Endothelial cell (in vitro differentiated cells): ENCODE results near the gene TMEM236. TPM values are rescaled to one million over a fixed set of nuclear protein-coding genes. Genes with fewer than 3 reads are reported as not detected.

Source experiments
- DNase-seq: peaks from one replicate; pipeline ENCODE4 v3.0.0; 2021; ENCODE audit warnings: low spot score
- H3K27ac Mint-ChIP-seq: one replicate; pipeline ENCODE4 v1.8.0; 2021; ENCODE audit warnings: mixed read lengths, inconsistent platforms; ENCODE audit not compliant: unreplicated experiment
- H3K27me3 Mint-ChIP-seq: one replicate; pipeline ENCODE4 v1.8.0; 2021; ENCODE audit warnings: mild to moderate bottlenecking, moderate library complexity, mixed read lengths, inconsistent platforms; ENCODE audit not compliant: unreplicated experiment
- H3K36me3 Mint-ChIP-seq: one replicate; pipeline ENCODE4 v1.8.0; 2021; ENCODE audit warnings: mild to moderate bottlenecking, low read depth, mixed read lengths, inconsistent platforms; ENCODE audit not compliant: unreplicated experiment
- H3K4me1 Mint-ChIP-seq: one replicate; pipeline ENCODE4 v1.8.0; 2021; ENCODE audit warnings: mild to moderate bottlenecking, mixed read lengths, inconsistent platforms; ENCODE audit not compliant: unreplicated experiment
- H3K4me3 Mint-ChIP-seq: one replicate; pipeline ENCODE4 v1.8.0; 2021; ENCODE audit warnings: mild to moderate bottlenecking, mixed read lengths, inconsistent platforms; ENCODE audit not compliant: unreplicated experiment
- H3K9me3 Mint-ChIP-seq: one replicate; pipeline ENCODE4 v1.8.0; 2021; ENCODE audit warnings: mixed read lengths, inconsistent platforms; ENCODE audit not compliant: unreplicated experiment
- CTCF ChIP-seq: fragments of 200-600 bp; sonication (generic); IDR thresholded peaks from one replicate; pipeline ENCODE4 v1.5.0; 2021; ENCODE audit warnings: antibody characterized with exemption; ENCODE audit not compliant: unreplicated experiment
- total RNA-seq: library from RNA; stranded (reverse); fragmentation: NEBNext Ultra II Directional; extraction: Animal tissue kit (Norgen Biotek cat#: 25700); gene quantifications from one replicate; pipeline ENCODE4 v1.2.1, GENCODE V29; 2021; ENCODE audit not compliant: unreplicated experiment

The TMEM236 gene
- total RNA-seq, 1 donor from 2014 or later, result 0.05 TPM

GRCh38 chr10:17749890-17750289 lies 2.1 kb upstream of the TMEM236 start:
- no peak for DNase-seq
- Mint-ChIP-seq H3K9me3 (no peaks in the 10 kb centered on the region), H3K36me3 (no peaks in the 10 kb centered on the region), H3K4me3 (no peak overlapping the region), H3K4me1 (peaks cover 2% of the 10 kb centered on the region), H3K27ac (no peak overlapping the region), H3K27me3 (no peaks in the 10 kb centered on the region)
- no peak for TF ChIP-seq CTCF

GRCh38 chr10:17756557-17757217 lies 4.7 kb downstream of the TMEM236 start:
- DNase-seq, result no peak
- no peak for TF ChIP-seq CTCF
- no peaks in the 10 kb centered on the region for H3K9me3 Mint-ChIP-seq
- no peak overlapping the region for H3K4me3 Mint-ChIP-seq
- peaks cover 8% of the 10 kb centered on the region for H3K4me1 Mint-ChIP-seq
- H3K36me3 Mint-ChIP-seq, result peaks cover 4% of the 10 kb centered on the region
- no peaks in the 10 kb centered on the region for H3K27me3 Mint-ChIP-seq
- H3K27ac Mint-ChIP-seq, result no peak overlapping the region

- Mint-ChIP-seq H3K27ac (no peak overlapping the region), H3K27me3 (peaks cover 3% of the 10 kb centered on the region), H3K4me1 (peaks cover 10% of the 10 kb centered on the region), H3K4me3 (no peak overlapping the region), H3K9me3 (no peaks in the 10 kb centered on the region), H3K36me3 (peaks cover 4% of the 10 kb centered on the region)
- DNase-seq, result no peak
- TF ChIP-seq CTCF, result no peak
These were observed 6.2 kb downstream of the TMEM236 start for GRCh38 chr10:17758200-17758599.

GRCh38 chr10:17758896-17759295 lies 6.9 kb downstream of the TMEM236 start:
- DNase-seq, result no peak
- no peak for TF ChIP-seq CTCF
- Mint-ChIP-seq H3K27me3 (peaks cover 3% of the 10 kb centered on the region), H3K36me3 (peaks cover 4% of the 10 kb centered on the region), H3K4me3 (no peak overlapping the region), H3K9me3 (no peaks in the 10 kb centered on the region), H3K27ac (no peak overlapping the region), H3K4me1 (peaks cover 10% of the 10 kb centered on the region)

GRCh38 chr10:17764142-17764541 lies 12.1 kb downstream of the TMEM236 start:
- Mint-ChIP-seq H3K27me3 (peaks cover 6% of the 10 kb centered on the region), H3K27ac (no peak overlapping the region), H3K4me1 (peaks cover 14% of the 10 kb centered on the region), H3K4me3 (no peak overlapping the region), H3K9me3 (no peaks in the 10 kb centered on the region), H3K36me3 (peaks cover 4% of the 10 kb centered on the region)
- no peak for DNase-seq
- no peak for TF ChIP-seq CTCF
